SK-N-SH treated with all-trans-retinoic acid at 6 μM for 48 hours (cell line): Measurements from ENCODE around the gene C12orf50.

Experiments used
- ATAC-seq: fragments of 200-7000 bp; cut with Tn5 transposase; 3 replicates; pipeline ENCODE4 v1.9.1; 2020; ENCODE audit warnings: mild to moderate bottlenecking, moderate library complexity
- ARNTL ChIP-seq: fragments of 450-650 bp; formaldehyde crosslinking; IDR thresholded peaks from 2 replicates; pipeline ENCODE4 v1.5.0; 2020; ENCODE audit warnings: low read depth, mild to moderate bottlenecking, moderate library complexity, borderline replicate concordance
- BACH2 ChIP-seq: fragments of 250-450 bp; sonication (Bioruptor Pico); IDR thresholded peaks from 2 replicates; pipeline ENCODE4 v1.9.0; 2021; ENCODE audit warnings: mild to moderate bottlenecking, borderline replicate concordance
- CREB5 ChIP-seq: fragments of 250-450 bp; sonication (Bioruptor Pico); IDR thresholded peaks from 2 replicates; pipeline ENCODE4 v1.5.1; 2020; ENCODE audit warnings: low read depth, mild to moderate bottlenecking, moderate library complexity
- CSRNP3 ChIP-seq: fragments of 250-450 bp; sonication (Bioruptor Pico); IDR thresholded peaks from 2 replicates; pipeline ENCODE4 v1.5.1; 2021; ENCODE audit warnings: mild to moderate bottlenecking, moderate library complexity
- ESRRG ChIP-seq: fragments of 250-450 bp; sonication (Bioruptor Pico); IDR thresholded peaks from 2 replicates; pipeline ENCODE4 v1.6.1; 2021; ENCODE audit warnings: mild to moderate bottlenecking
- ISL1 ChIP-seq: fragments of 250-450 bp; sonication (Bioruptor Pico); IDR thresholded peaks from 2 replicates; pipeline ENCODE4 v2.1.2; 2022; ENCODE audit warnings: mild to moderate bottlenecking, moderate library complexity
- POU6F1 ChIP-seq: fragments of 250-450 bp; sonication (Bioruptor Pico); IDR thresholded peaks from 2 replicates; pipeline ENCODE4 v1.8.0; 2021; ENCODE audit warnings: low read depth, mild to moderate bottlenecking, moderate library complexity, borderline replicate concordance
- RARB ChIP-seq: fragments of 250-450 bp; sonication (Bioruptor Pico); IDR thresholded peaks from 2 replicates; pipeline ENCODE4 v1.8.0; 2021; ENCODE audit warnings: mild to moderate bottlenecking, moderate library complexity
- TCF4 ChIP-seq: fragments of 250-450 bp; sonication (Bioruptor Pico); IDR thresholded peaks from 2 replicates; pipeline ENCODE4 v1.8.0; 2021; ENCODE audit warnings: mild to moderate bottlenecking, moderate library complexity, borderline replicate concordance
- TOX ChIP-seq: fragments of 250-450 bp; sonication (Bioruptor Pico); IDR thresholded peaks from 2 replicates; pipeline ENCODE4 v1.8.0; 2021; ENCODE audit warnings: mild to moderate bottlenecking, moderate library complexity, borderline replicate concordance
- TSHZ2 ChIP-seq: fragments of 250-450 bp; sonication (Bioruptor Pico); IDR thresholded peaks from 2 replicates; pipeline ENCODE4 v1.5.0; 2020; ENCODE audit warnings: mild to moderate bottlenecking, moderate library complexity
- ZC3H10 ChIP-seq: fragments of 250-450 bp; sonication (Bioruptor Pico); IDR thresholded peaks from 2 replicates; pipeline ENCODE4 v1.5.1; 2021; ENCODE audit warnings: mild to moderate bottlenecking, moderate library complexity
- ZFP3 ChIP-seq: fragments of 250-450 bp; sonication (Bioruptor Pico); IDR thresholded peaks from 2 replicates; pipeline ENCODE4 v1.5.0; 2020; ENCODE audit warnings: mild to moderate bottlenecking, moderate library complexity
- ZFP30 ChIP-seq: fragments of 450-650 bp; formaldehyde crosslinking; IDR thresholded peaks from 2 replicates; pipeline ENCODE4 v1.5.0; 2022; ENCODE audit warnings: mild to moderate bottlenecking, moderate library complexity
- ZNF565 ChIP-seq: fragments of 450-650 bp; formaldehyde crosslinking; conservative IDR thresholded peaks from 2 replicates; pipeline ENCODE4 v1.5.0; 2020; ENCODE audit warnings: low read depth, mild to moderate bottlenecking, moderate library complexity
- ZNF70 ChIP-seq: fragments of 450-650 bp; formaldehyde crosslinking; IDR thresholded peaks from 2 replicates; pipeline ENCODE4 v1.5.0; 2020; ENCODE audit warnings: mild to moderate bottlenecking, moderate library complexity
- ZNF8 ChIP-seq: fragments of 450-650 bp; formaldehyde crosslinking; IDR thresholded peaks from 2 replicates; pipeline ENCODE4 v1.5.0; 2020; ENCODE audit warnings: mild to moderate bottlenecking, moderate library complexity

Gene C12orf50

GRCh38 chr12:88015825-88016224, 13.4 kb downstream of the C12orf50 start:
- ATAC-seq, result no peak; the same call in 2 of the 3 replicates
- no peak for TF ChIP-seq ZNF565 (CRISPR knock-in tag)
- no peak for TF ChIP-seq ZFP30 (CRISPR knock-in tag)
- no peak for TF ChIP-seq CSRNP3 (CRISPR knock-in tag)
- TF ChIP-seq ESRRG (CRISPR knock-in tag), result no peak
- TF ChIP-seq ISL1 (CRISPR knock-in tag), result peak; percentile 84
- no peak for TF ChIP-seq TOX (CRISPR knock-in tag)
- TF ChIP-seq ZFP3 (CRISPR knock-in tag), result no peak
- TF ChIP-seq TCF4 (CRISPR knock-in tag), result peak; percentile 27; the same call in 1 of the 2 replicates
- no peak for TF ChIP-seq RARB (CRISPR knock-in tag)
- TF ChIP-seq ZC3H10 (CRISPR knock-in tag), result no peak
- TF ChIP-seq POU6F1 (CRISPR knock-in tag), result no peak
- TF ChIP-seq, all 23 proteins: peak for 2

- ATAC-seq, result no peak
- TF ChIP-seq ISL1 (CRISPR knock-in tag), result 0 out of 2 replicates have a peak, but pooled peaks have one; percentile 27
- TF ChIP-seq ZFP3 (CRISPR knock-in tag), result no peak
Observed at GRCh38 chr12:88011755-88012154, 17.4 kb downstream of the C12orf50 start.

GRCh38 chr12:88006351-88006750, 22.9 kb downstream of the C12orf50 start:
- ATAC-seq, result no peak
- TF ChIP-seq CSRNP3 (CRISPR knock-in tag), result no peak
- TF ChIP-seq ZNF8 (CRISPR knock-in tag), result no peak
- TF ChIP-seq ZFP3 (CRISPR knock-in tag), result no peak
- TF ChIP-seq TOX (CRISPR knock-in tag), result no peak
- no peak for TF ChIP-seq ZNF70
- no peak for TF ChIP-seq CREB5 (CRISPR knock-in tag)
- no peak for TF ChIP-seq ISL1 (CRISPR knock-in tag)
- no peak for TF ChIP-seq TCF4 (CRISPR knock-in tag)
- no peak for TF ChIP-seq ESRRG (CRISPR knock-in tag)
- no peak for TF ChIP-seq POU6F1 (CRISPR knock-in tag)
- TF ChIP-seq BACH2 (CRISPR knock-in tag), result no peak
- TF ChIP-seq RARB (CRISPR knock-in tag), result no peak

- TF ChIP-seq ZC3H10 (CRISPR knock-in tag), result no peak
- no peak for TF ChIP-seq TCF4 (CRISPR knock-in tag)
- TF ChIP-seq BACH2 (CRISPR knock-in tag), result no peak
- TF ChIP-seq ZNF565 (CRISPR knock-in tag), result no peak
- no peak for ATAC-seq
Observed at GRCh38 chr12:88001327-88001726, 27.9 kb downstream of the C12orf50 start.

DNA sequence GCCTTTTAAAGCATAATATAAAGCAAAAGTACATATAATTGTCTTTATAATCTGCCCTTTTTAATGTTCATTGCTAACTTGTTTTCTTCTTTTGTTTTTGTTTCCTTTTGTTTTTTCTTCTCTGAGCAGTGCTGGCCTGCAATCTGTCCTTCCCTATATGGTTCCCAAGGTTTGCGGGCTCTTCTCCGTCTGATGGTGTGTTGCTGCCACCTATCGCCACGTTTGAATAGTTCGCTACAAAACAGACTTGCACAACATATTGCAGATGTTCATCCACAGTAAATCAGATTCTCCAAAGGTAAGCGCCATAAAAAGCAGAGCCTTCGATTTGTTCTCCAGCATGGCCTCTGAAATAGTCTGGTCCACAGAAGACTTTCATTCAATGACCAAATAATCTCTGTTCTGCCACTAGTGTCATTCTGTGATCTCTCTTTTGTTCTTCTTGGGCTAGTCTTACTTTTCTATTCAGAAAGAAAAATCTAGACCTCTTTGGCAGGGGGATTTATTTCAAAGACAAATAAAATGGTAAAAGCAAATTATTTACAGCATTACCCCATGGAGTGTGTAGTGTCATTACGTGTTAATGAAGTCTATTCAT, 33.5 kb downstream of the C12orf50 start:
- ATAC-seq, result peak; percentile 100
- TF ChIP-seq TOX (CRISPR knock-in tag), result no peak
- no peak for TF ChIP-seq ARNTL
- TF ChIP-seq TSHZ2 (CRISPR knock-in tag), result no peak
